A673 (cell line): ENCODE measurements around the gene DES. TPM values are rescaled to one million over a fixed set of nuclear protein-coding genes. Genes with fewer than 3 reads are reported as not detected.

Experiments
- BruUV-seq: library from RNA; stranded (reverse); fragments of 400-500 nt; replicated peaks from 2 replicates; lab custom pipeline; 2021; lab: Mats Ljungman, UMichigan
- CTCF ChIA-PET: fragments of 300-600 bp; sonication (Branson Sonifier 250); formaldehyde crosslinking; loops from one replicate; lab custom pipeline; 2022; ENCODE audit warnings: antibody characterized with exemption; lab: Charles Lee
- POLR2A ChIA-PET: fragments of 300-600 bp; sonication (Branson Sonifier 250); formaldehyde crosslinking; loops from one replicate; lab custom pipeline; 2022; ENCODE audit warnings: antibody characterized with exemption; ENCODE audit not compliant: low non-redundant PET; lab: Charles Lee
- DNase-seq: peaks from one replicate; pipeline ENCODE4 v3.0.0-alpha.2; 2015; ENCODE audit warnings: low spot score
- H3K27ac ChIP-seq: fragments of 200-600 bp; sonication (generic); 2 replicates; pipeline ENCODE4 v1.5.1; 2016; ENCODE audit warnings: mixed run types, low read depth, mild to moderate bottlenecking, mixed read lengths, antibody characterized with exemption, low read length; ENCODE audit not compliant: poor library complexity, severe bottlenecking
- H3K27me3 ChIP-seq: fragments of 200-600 bp; sonication (generic); replicated peaks from 2 replicates; pipeline ENCODE4 v1.6.1; 2017; ENCODE audit warnings: mixed run types, low read depth, mild to moderate bottlenecking, mixed read lengths, antibody characterized with exemption, low read length; ENCODE audit not compliant: insufficient read depth, poor library complexity
- H3K36me3 ChIP-seq: fragments of 200-600 bp; sonication (generic); 2 replicates; pipeline ENCODE4 v1.6.1; 2016; ENCODE audit warnings: mixed run types, mild to moderate bottlenecking, mixed read lengths, antibody characterized with exemption, low read length; ENCODE audit not compliant: insufficient read depth, poor library complexity, severe bottlenecking
- H3K4me1 ChIP-seq: fragments of 200-600 bp; sonication (generic); 2 replicates; pipeline ENCODE4 v1.6.1; 2017; ENCODE audit warnings: mixed run types, mild to moderate bottlenecking, mixed read lengths, antibody characterized with exemption, low read length; ENCODE audit not compliant: insufficient read depth, poor library complexity, severe bottlenecking
- H3K4me3 ChIP-seq: fragments of 200-600 bp; sonication (generic); 2 replicates; pipeline ENCODE4 v1.5.1; 2016; ENCODE audit warnings: low read depth, mixed run types, mild to moderate bottlenecking, mixed read lengths, low read length; ENCODE audit not compliant: poor library complexity, severe bottlenecking
- H3K9me3 ChIP-seq: fragments of 200-600 bp; sonication (generic); 2 replicates; pipeline ENCODE4 v1.6.1; 2016; ENCODE audit warnings: mixed run types, low read depth, mild to moderate bottlenecking, mixed read lengths, antibody characterized with exemption, low read length; ENCODE audit not compliant: poor library complexity, severe bottlenecking
- EZH2 ChIP-seq: fragments of 200-600 bp; sonication (generic); IDR thresholded peaks from 2 replicates; pipeline ENCODE4 v1.6.1; 2017; ENCODE audit warnings: borderline replicate concordance, low read depth, mild to moderate bottlenecking, mixed read lengths, antibody characterized with exemption, low read length; ENCODE audit not compliant: poor library complexity, severe bottlenecking
- intact Hi-C: fragments of 100-400 bp; cut with micrococcal nuclease; formaldehyde crosslinking; loops from one replicate; pipeline ENCODE4 v1.10.0; 2022; ENCODE audit not compliant: unreplicated experiment
- total RNA-seq: library from RNA; stranded (reverse); gene quantifications from 2 replicates; pipeline ENCODE4 v1.2.3, GENCODE V29; 2021
- TF ChIP-seq, protein P1 (sequence below): fragments of 300-800, 200-600 bp; sonication (generic); conservative IDR thresholded peaks from 2 replicates; pipeline ENCODE4 v1.5.1; 2017; ENCODE audit warnings: low read depth, mild to moderate bottlenecking, antibody characterized with exemption, low read length, moderate library complexity, mixed read lengths

The DES gene
- total RNA-seq, 1 experiment from 2014 or later: not detected

GRCh38 chr2:219430633-219431615 is 12.7 kb downstream of the DES start:
- peak; percentile 31 for DNase-seq
- ChIA-PET CTCF (interaction anchor here (0.6 to 1.5 kb wide), 4 partner anchors 9 to 99 kb away, joined by 3 to 10 read pairs (median 5); no protein-coding TSS in a partner anchor), POLR2A (no interaction called here)
- H3K27me3 ChIP-seq: no peaks in the 10 kb centered on the region
- H3K36me3 ChIP-seq: no peaks in the 10 kb centered on the region
- no peaks in the 10 kb centered on the region for H3K9me3 ChIP-seq
- no peak overlapping the region for H3K4me3 ChIP-seq
- intact Hi-C loops: no loop called here
- H3K4me1 ChIP-seq: peaks cover 4% of the 10 kb centered on the region
- H3K27ac ChIP-seq: no peak overlapping the region
- no peak for TF ChIP-seq EZH2
- TF ChIP-seq, protein P1, sequence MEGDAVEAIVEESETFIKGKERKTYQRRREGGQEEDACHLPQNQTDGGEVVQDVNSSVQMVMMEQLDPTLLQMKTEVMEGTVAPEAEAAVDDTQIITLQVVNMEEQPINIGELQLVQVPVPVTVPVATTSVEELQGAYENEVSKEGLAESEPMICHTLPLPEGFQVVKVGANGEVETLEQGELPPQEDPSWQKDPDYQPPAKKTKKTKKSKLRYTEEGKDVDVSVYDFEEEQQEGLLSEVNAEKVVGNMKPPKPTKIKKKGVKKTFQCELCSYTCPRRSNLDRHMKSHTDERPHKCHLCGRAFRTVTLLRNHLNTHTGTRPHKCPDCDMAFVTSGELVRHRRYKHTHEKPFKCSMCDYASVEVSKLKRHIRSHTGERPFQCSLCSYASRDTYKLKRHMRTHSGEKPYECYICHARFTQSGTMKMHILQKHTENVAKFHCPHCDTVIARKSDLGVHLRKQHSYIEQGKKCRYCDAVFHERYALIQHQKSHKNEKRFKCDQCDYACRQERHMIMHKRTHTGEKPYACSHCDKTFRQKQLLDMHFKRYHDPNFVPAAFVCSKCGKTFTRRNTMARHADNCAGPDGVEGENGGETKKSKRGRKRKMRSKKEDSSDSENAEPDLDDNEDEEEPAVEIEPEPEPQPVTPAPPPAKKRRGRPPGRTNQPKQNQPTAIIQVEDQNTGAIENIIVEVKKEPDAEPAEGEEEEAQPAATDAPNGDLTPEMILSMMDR: peak; percentile 33; the same call in 1 of the 2 replicates
- no TSS peak for BruUV-seq

- intact Hi-C loops: no loop called here
- peak; percentile 68 for DNase-seq
- BruUV-seq: no TSS peak
Measured at GRCh38 chr2:219433666-219434467, 15.7 kb downstream of the DES start.

DNA sequence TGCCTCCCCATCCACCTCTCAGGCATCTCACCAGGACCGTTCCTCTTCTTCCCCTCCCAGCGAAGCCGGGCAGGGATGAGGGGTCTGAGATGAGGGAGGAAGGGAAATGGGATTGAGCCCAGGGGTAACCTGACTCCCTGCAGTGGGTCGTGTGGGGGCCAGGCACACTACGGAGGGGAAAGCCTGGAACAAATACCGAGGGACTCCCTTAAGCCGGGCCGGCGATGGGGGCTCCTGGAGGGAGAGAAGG is 16.2 kb downstream of the DES start:
- no peaks in the 10 kb centered on the region for H3K27me3 ChIP-seq
- no peak for TF ChIP-seq EZH2
- no peak for DNase-seq
- H3K4me1 ChIP-seq: peaks cover 4% of the 10 kb centered on the region
- CTCF ChIA-PET: interaction anchor here (1.0 kb wide), 1 partner anchor 31 kb away, joined by 5 read pairs; no protein-coding TSS in a partner anchor
- H3K36me3 ChIP-seq: no peaks in the 10 kb centered on the region
- no peak overlapping the region for H3K4me3 ChIP-seq
- no TSS peak for BruUV-seq
- POLR2A ChIA-PET: no interaction called here
- no peaks in the 10 kb centered on the region for H3K9me3 ChIP-seq
- intact Hi-C loops: no loop called here
- H3K27ac ChIP-seq: no peak overlapping the region

More at GRCh38 chr2:219433666-219434467, 15.7 kb downstream of the DES start:
- no peak overlapping the region for H3K4me3 ChIP-seq
- CTCF ChIA-PET: interaction anchor here (1.0 kb wide), 1 partner anchor 31 kb away, joined by 5 read pairs; no protein-coding TSS in a partner anchor
- H3K9me3 ChIP-seq: no peaks in the 10 kb centered on the region
- no peaks in the 10 kb centered on the region for H3K36me3 ChIP-seq
- POLR2A ChIA-PET: no interaction called here
- no peaks in the 10 kb centered on the region for H3K27me3 ChIP-seq
- TF ChIP-seq, protein P1: peak; percentile 64
- TF ChIP-seq EZH2: no peak
- no peak overlapping the region for H3K27ac ChIP-seq
- peaks cover 4% of the 10 kb centered on the region for H3K4me1 ChIP-seq
